B cell (primary cell): ENCODE data around the gene HNRNPC. TPM values are rescaled to one million over a fixed set of nuclear protein-coding genes. Genes with fewer than 3 reads are reported as not detected.

Experiments used
- ATAC-seq: fragments of 200-7000 bp; cut with Tn5 transposase; one replicate; pipeline ENCODE4 v1.10.0; 2021; ENCODE audit warnings: low read depth, mild to moderate bottlenecking, moderate number of reproducible peaks, moderate library complexity
- CTCF ChIA-PET: fragments of 350-600 bp; sonication (Branson Sonifier 250); formaldehyde crosslinking; loops from one replicate; lab custom pipeline; 2021; ENCODE audit warnings: antibody characterized with exemption, inconsistent platforms; lab: Charles Lee
- POLR2A ChIA-PET: fragments of 350-600 bp; sonication (Branson Sonifier 250); formaldehyde crosslinking; loops from one replicate; lab custom pipeline; 2021; ENCODE audit warnings: antibody characterized with exemption; lab: Charles Lee
- DNase-seq: peaks from one replicate; pipeline ENCODE4 v3.0.0; 2013
- H2AFZ ChIP-seq: 2 replicates; pipeline ENCODE4 v1.6.1; 2012; ENCODE audit warnings: mild to moderate bottlenecking, low read depth, low read length; ENCODE audit not compliant: insufficient read depth, poor library complexity, severe bottlenecking
- H3K27ac ChIP-seq, 2 donors: 1 replicate in 1 of 2; 2 replicates in 1 of 2; pipeline ENCODE4 v1.5.1; 2012 to 2013; ENCODE audit warnings: low read length in 2 of 2, mild to moderate bottlenecking in 2 of 2, moderate library complexity in 1 of 2
- H3K27me3 ChIP-seq, 4 experiments: fragments of 200-600 bp in 1 of 4; sonication (generic) in 1 of 4; replicated peaks in 1 of 4; 1 replicate in 2 of 4; 2 replicates in 2 of 4; pipeline versions ENCODE4 v1.6.1 to v1.7.0; 2013 to 2016; ENCODE audit warnings: low read length in 3 of 4, mild to moderate bottlenecking in 2 of 4, mixed read lengths in 1 of 4, moderate library complexity in 1 of 4; ENCODE audit not compliant: insufficient read depth in 4 of 4, control insufficient read depth in 3 of 4; ENCODE audit errors: control extremely low read depth in 1 of 4
- H3K36me3 ChIP-seq, 2 experiments: replicated peaks in 1 of 2; 1 replicate in 1 of 2; 2 replicates in 1 of 2; pipeline versions ENCODE4 v1.6.1 to v1.7.1; 2013; ENCODE audit warnings: low read length in 1 of 2; ENCODE audit not compliant: insufficient read depth in 2 of 2, control insufficient read depth in 1 of 2; ENCODE audit errors: control extremely low read depth in 1 of 2, extremely low read depth in 1 of 2
- H3K4me1 ChIP-seq, 2 donors: fragments of 200-600 bp in 1 of 2; sonication (generic) in 1 of 2; 1 replicate in 1 of 2; 2 replicates in 1 of 2; pipeline versions ENCODE4 v1.5.1 to v1.6.1; 2013 to 2017; ENCODE audit warnings: low read length in 2 of 2; ENCODE audit not compliant: control insufficient read depth in 2 of 2, insufficient read depth in 2 of 2
- H3K4me2 ChIP-seq: replicated peaks from 2 replicates; pipeline ENCODE3; 2012; ENCODE audit warnings: mild to moderate bottlenecking, low read depth, low read length; ENCODE audit not compliant: poor library complexity, severe bottlenecking
- H3K4me3 ChIP-seq, 5 experiments: fragments of 200-600 bp in 1 of 5; sonication (generic) in 1 of 5; 1 replicate in 3 of 5; 2 replicates in 2 of 5; pipeline versions ENCODE4 v1.5.1 to v1.7.0; 2011 to 2016; ENCODE audit warnings: low read length in 4 of 5, mild to moderate bottlenecking in 4 of 5, low read depth in 2 of 5, control low read depth in 1 of 5, moderate library complexity in 1 of 5; ENCODE audit not compliant: insufficient read depth in 1 of 5; ENCODE audit errors: control extremely low read depth in 1 of 5, extremely low read depth in 1 of 5
- H3K79me2 ChIP-seq: fragments of 200-600 bp; sonication (generic); one replicate; pipeline ENCODE4 v1.6.0; 2016; ENCODE audit warnings: low read length; ENCODE audit not compliant: control insufficient read depth, insufficient read depth
- H3K9ac ChIP-seq: fragments of 200-600 bp; sonication (generic); 2 replicates; pipeline ENCODE4 v1.6.1; 2017; ENCODE audit warnings: mild to moderate bottlenecking, low read length, moderate library complexity
- H3K9me3 ChIP-seq, 3 donors: one replicate each; pipeline versions ENCODE4 v1.6.1 to v1.7.1; 2013; ENCODE audit warnings: low read length in 2 of 3; ENCODE audit not compliant: control insufficient read depth in 2 of 3, insufficient read depth in 1 of 3; ENCODE audit errors: control extremely low read depth in 1 of 3
- H4K20me1 ChIP-seq: 2 replicates; pipeline ENCODE4 v1.6.0; 2012; ENCODE audit warnings: mild to moderate bottlenecking, low read length; ENCODE audit not compliant: insufficient read depth, control insufficient read depth, poor library complexity, severe bottlenecking
- H3K27ac Mint-ChIP-seq: one replicate; pipeline ENCODE4 v1.8.0; 2021; ENCODE audit warnings: mixed read lengths
- H3K27me3 Mint-ChIP-seq: one replicate; pipeline ENCODE4 v1.8.0; 2021; ENCODE audit warnings: mixed read lengths
- H3K4me1 Mint-ChIP-seq: one replicate; pipeline ENCODE4 v1.8.0; 2021; ENCODE audit warnings: mixed read lengths
- H3K4me3 Mint-ChIP-seq: one replicate; pipeline ENCODE4 v1.8.0; 2021; ENCODE audit warnings: mixed read lengths
- H3K9me3 Mint-ChIP-seq: one replicate; pipeline ENCODE4 v1.8.0; 2022; ENCODE audit warnings: mixed read lengths; ENCODE audit not compliant: insufficient read depth
- EZH2 ChIP-seq: IDR thresholded peaks from 2 replicates; pipeline ENCODE4 v1.6.1; 2012; ENCODE audit warnings: borderline replicate concordance, low read depth, mild to moderate bottlenecking, moderate library complexity, low read length; ENCODE audit not compliant: insufficient read depth, poor library complexity, severe bottlenecking
- WGBS: methylation state at CpG from one replicate; pipeline ENCODE4 v1.1.5; 2013; ENCODE audit warnings: missing lambda C conversion rate; ENCODE audit not compliant: insufficient coverage; 5-methylcytosine and 5-hydroxymethylcytosine counted together
- intact Hi-C: fragments of 100-400 bp; cut with micrococcal nuclease; formaldehyde crosslinking; loops from one replicate; pipeline ENCODE4 v1.10.0; 2022
- polyA plus RNA-seq: library from polyadenylated mRNA; depleted of rRNA; stranded (reverse); fragments of >200 nt; gene quantifications from 2 replicates; pipeline ENCODE4 v1.2.3, GENCODE V29; 2012
- total RNA-seq, 2 donors: library from RNA; stranded (reverse); fragments of 120-200 nt in 1 of 2; gene quantifications; 1 replicate in 1 of 2; 2 replicates in 1 of 2; pipeline versions ENCODE4 v1.2.3 to v1.2.4, GENCODE V29; 2013 to 2022
- TF ChIP-seq, protein P1 (sequence below): fragments of 200-600 bp; IDR thresholded peaks from one replicate; pipeline ENCODE4 v1.8.0; 2022; ENCODE audit warnings: antibody characterized with exemption, mild to moderate bottlenecking

Gene HNRNPC
- total and polyA plus RNA-seq, 2 donors (not counting 1 experiment from before 2014, with no cell fraction given): 358 to 497 TPM

DNA sequence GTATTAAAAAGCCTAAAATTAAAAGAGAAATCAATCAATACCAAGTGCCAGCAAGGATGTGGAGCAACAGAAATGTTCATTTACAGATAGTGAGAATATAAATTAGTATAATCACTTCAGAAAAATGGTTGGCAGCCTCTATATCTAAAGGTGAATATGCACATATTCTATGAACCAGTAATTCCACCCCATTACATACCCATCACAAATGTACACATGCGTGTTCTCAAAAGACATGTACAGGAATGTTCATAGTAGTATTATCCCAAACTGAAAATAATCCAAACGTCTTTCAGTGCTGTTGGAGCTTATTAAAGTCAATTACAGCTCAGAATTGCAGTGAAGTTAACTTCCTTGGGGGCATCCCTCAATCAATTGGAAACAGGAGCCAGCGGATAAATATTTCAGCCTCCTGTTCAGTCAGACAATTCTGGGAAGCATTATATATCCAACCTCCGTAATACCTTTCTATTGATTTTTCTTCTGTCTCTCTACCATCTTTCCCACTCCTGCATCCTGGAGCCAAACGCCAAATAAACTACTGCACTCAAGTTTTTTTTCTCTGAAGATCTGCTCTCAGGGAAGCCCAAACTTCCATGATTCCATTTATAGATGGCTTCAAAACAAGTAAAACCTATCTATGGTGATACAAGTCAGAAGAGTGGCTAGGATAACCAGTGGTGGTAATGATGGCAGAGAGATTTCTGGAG, 68.3 kb downstream of the HNRNPC start:
- no peak overlapping the region for H3K27ac Mint-ChIP-seq
- no peaks in the 10 kb centered on the region for H3K27me3 ChIP-seq
- H3K9ac ChIP-seq: no peak overlapping the region
- no peaks in the 10 kb centered on the region for H3K9me3 Mint-ChIP-seq
- no peaks in the 10 kb centered on the region for H3K4me1 ChIP-seq
- POLR2A ChIA-PET: no interaction called here
- no peaks in the 10 kb centered on the region for H3K9me3 ChIP-seq
- H3K36me3 ChIP-seq: peaks cover 0 to 3% of the 10 kb centered on the region in 2 experiments
- no peaks in the 10 kb centered on the region for H3K27me3 Mint-ChIP-seq
- intact Hi-C loops: no loop called here
- no peaks in the 10 kb centered on the region for H4K20me1 ChIP-seq
- no peak for TF ChIP-seq EZH2
- TF ChIP-seq, protein P1, sequence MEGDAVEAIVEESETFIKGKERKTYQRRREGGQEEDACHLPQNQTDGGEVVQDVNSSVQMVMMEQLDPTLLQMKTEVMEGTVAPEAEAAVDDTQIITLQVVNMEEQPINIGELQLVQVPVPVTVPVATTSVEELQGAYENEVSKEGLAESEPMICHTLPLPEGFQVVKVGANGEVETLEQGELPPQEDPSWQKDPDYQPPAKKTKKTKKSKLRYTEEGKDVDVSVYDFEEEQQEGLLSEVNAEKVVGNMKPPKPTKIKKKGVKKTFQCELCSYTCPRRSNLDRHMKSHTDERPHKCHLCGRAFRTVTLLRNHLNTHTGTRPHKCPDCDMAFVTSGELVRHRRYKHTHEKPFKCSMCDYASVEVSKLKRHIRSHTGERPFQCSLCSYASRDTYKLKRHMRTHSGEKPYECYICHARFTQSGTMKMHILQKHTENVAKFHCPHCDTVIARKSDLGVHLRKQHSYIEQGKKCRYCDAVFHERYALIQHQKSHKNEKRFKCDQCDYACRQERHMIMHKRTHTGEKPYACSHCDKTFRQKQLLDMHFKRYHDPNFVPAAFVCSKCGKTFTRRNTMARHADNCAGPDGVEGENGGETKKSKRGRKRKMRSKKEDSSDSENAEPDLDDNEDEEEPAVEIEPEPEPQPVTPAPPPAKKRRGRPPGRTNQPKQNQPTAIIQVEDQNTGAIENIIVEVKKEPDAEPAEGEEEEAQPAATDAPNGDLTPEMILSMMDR: no peak
- 97% methylated on average over 4 of the region's 5 CpGs for whole genome bisulfite sequencing
- no peaks in the 10 kb centered on the region for H3K79me2 ChIP-seq
- no peak overlapping the region for H3K4me3 ChIP-seq
- CTCF ChIA-PET: no interaction called here
- H2AFZ ChIP-seq: no peak overlapping the region
- H3K4me2 ChIP-seq: no peak overlapping the region
- ATAC-seq (no peak), DNase-seq (no peak)
- H3K27ac ChIP-seq: no peak overlapping the region
- no peaks in the 10 kb centered on the region for H3K4me1 Mint-ChIP-seq
- no peak overlapping the region for H3K4me3 Mint-ChIP-seq
